ENCODE measurements around the gene ADGRG1. TPM values are rescaled to one million over a fixed set of nuclear protein-coding genes. Genes with fewer than 3 reads are reported as not detected.

The ADGRG1 gene
- total RNA-seq, 1 experiment from 2014 or later = 131 TPM

- ChIA-PET POLR2A (ENCODE audit: unreplicated experiment) (interaction anchor here (0.8 to 1.3 kb wide), 3 partner anchors 9 to 190 kb away, joined by 3 to 17 read pairs (median 5); partner anchors contain the start of gene ADGRG1), CTCF (interaction anchor here (0.7 to 1.0 kb wide), 2 partner anchors 12 to 29 kb away, joined by 4 read pairs; no protein-coding TSS in a partner anchor)
- no peaks in the 10 kb centered on the region for H3K36me3 ChIP-seq (ENCODE audit: low read depth)
- H3K9me3 ChIP-seq (ENCODE audit: insufficient read depth, low read depth) = no peaks in the 10 kb centered on the region
- peaks cover 69% of the 10 kb centered on the region for H3K4me1 ChIP-seq (replicated peaks; ENCODE audit: insufficient read depth)
- H3K79me2 ChIP-seq (ENCODE audit: low read depth) = peaks cover 39% of the 10 kb centered on the region
- peaks cover 71% of the 10 kb centered on the region for H3F3A ChIP-seq (ENCODE audit: insufficient read depth, low read depth)
- TF ChIP-seq EZH2 (IDR thresholded peaks at IDR 0.05; ENCODE audit: low read depth) = no peak
- TF ChIP-seq CTCF (conservative IDR thresholded peaks at IDR 0.05) = no peak
- no peaks in the 10 kb centered on the region for H4K20me1 ChIP-seq (ENCODE audit: insufficient read depth)
- H3K27ac ChIP-seq = peak overlapping the region; percentile 92
- H3K9me2 ChIP-seq (ENCODE audit: insufficient read depth) = no peaks in the 10 kb centered on the region
- BruUV-seq (replicated peaks) = no TSS peak
- H3K4me2 ChIP-seq = peak overlapping the region; percentile 90
- peak overlapping the region; percentile 68 for H2AFZ ChIP-seq
- intact Hi-C loops (cut with micrococcal nuclease; ENCODE audit: unreplicated experiment) = loop anchor here (5.0 kb wide), 1 partner anchor 198 kb away; no protein-coding TSS in a partner anchor
- DNase-seq = peak; percentile 75 to 87
- peak overlapping the region; percentile 76 for H3K4me3 ChIP-seq
- no peaks in the 10 kb centered on the region for H3K27me3 ChIP-seq (ENCODE audit: insufficient read depth, low read depth)
Measured at GRCh38 chr16:57619606-57620334, 8.7 kb upstream of the ADGRG1 start.

- Histone ChIP-seq H3K79me2 (ENCODE audit: low read depth) (peaks cover 47% of the 10 kb centered on the region), H3K9me2 (ENCODE audit: insufficient read depth) (no peaks in the 10 kb centered on the region), H3F3A (ENCODE audit: insufficient read depth, low read depth) (peaks cover 72% of the 10 kb centered on the region), H3K27ac (peak overlapping the region; percentile 92), H3K9me3 (ENCODE audit: insufficient read depth, low read depth) (no peaks in the 10 kb centered on the region), H2AFZ (peak overlapping the region; percentile 68), H4K20me1 (ENCODE audit: insufficient read depth) (no peaks in the 10 kb centered on the region), H3K4me1 (replicated peaks; ENCODE audit: insufficient read depth) (peaks cover 78% of the 10 kb centered on the region), H3K4me2 (peak overlapping the region; percentile 90), H3K36me3 (ENCODE audit: low read depth) (no peaks in the 10 kb centered on the region), H3K27me3 (ENCODE audit: insufficient read depth, low read depth) (no peaks in the 10 kb centered on the region), H3K4me3 (peak overlapping the region; percentile 76)
- ChIA-PET POLR2A (ENCODE audit: unreplicated experiment) (interaction anchor here (0.7 to 1.3 kb wide), 3 partner anchors 8 to 43 kb away, joined by 3 to 17 read pairs (median 7); partner anchors contain the start of gene ADGRG1), CTCF (interaction anchor here (0.7 kb wide), 1 partner anchor 30 kb away, joined by 4 read pairs; no protein-coding TSS in a partner anchor)
- TSS peak; percentile 31 for BruUV-seq (replicated peaks)
- no peak for TF ChIP-seq CTCF (conservative IDR thresholded peaks at IDR 0.05)
- TF ChIP-seq EZH2 (IDR thresholded peaks at IDR 0.05; ENCODE audit: low read depth) = no peak
- peak; percentile 78 to 87 for DNase-seq
- intact Hi-C loops (cut with micrococcal nuclease; ENCODE audit: unreplicated experiment) = loop anchor here (5.0 kb wide), 1 partner anchor 197 kb away; no protein-coding TSS in a partner anchor
Measured at GRCh38 chr16:57620335-57621231, 7.8 kb upstream of the ADGRG1 start.
